HG03175 (cell line): Measurements from ENCODE around the gene MTMR1.

ENCODE experiments used
- ATAC-seq: cut with Tn5 transposase; IDR thresholded peaks from one replicate; pipeline ENCODE4 v1.9.1; 2021; ENCODE audit warnings: mild to moderate bottlenecking, moderate library complexity; ENCODE audit not compliant: unreplicated experiment

MTMR1 gene

DNA sequence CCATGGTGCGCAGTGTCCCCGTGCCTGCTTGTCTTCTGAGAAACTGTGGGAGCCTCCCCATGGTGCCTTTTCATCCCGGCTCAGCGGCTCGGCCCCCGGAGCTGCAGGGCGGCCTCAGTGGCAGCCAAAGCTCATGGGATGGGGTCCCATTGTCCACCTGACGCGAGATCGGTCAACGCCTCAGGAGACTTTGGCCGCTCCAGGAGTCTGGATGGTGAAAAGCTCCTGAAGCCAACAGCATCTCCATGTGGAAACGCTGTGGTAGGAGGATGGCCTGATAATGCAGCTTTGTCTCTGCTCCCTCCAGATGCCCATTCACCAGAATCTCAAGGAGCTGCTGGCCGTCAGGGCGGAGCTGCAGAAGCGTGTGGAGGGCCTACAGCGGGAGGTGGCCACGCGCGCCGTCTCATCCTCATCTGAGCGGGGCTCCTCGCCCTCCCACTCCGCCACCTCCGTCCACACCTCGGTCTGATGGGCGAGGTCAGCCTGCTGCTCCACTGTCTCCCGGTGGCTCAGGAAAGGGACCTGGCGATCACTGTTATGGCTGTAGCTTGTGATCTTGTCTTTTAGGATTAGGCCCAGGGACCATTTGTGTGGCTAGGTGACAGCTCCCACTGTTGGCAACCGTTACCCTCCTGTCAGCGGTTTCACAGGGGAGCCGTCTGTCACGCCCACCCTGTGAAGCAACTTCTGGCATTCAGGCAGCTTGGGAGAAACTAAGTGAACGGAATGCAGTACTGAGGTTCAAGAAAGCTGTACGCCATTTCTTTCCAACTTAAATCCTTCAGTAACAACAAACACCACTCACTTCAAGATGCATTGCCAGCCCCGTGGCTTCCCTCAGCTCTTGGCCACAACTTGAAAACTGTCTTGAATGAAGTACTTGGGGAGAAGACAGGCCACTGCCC is 69.3 kb downstream of the MTMR1 start:
- no peak for ATAC-seq

DNA sequence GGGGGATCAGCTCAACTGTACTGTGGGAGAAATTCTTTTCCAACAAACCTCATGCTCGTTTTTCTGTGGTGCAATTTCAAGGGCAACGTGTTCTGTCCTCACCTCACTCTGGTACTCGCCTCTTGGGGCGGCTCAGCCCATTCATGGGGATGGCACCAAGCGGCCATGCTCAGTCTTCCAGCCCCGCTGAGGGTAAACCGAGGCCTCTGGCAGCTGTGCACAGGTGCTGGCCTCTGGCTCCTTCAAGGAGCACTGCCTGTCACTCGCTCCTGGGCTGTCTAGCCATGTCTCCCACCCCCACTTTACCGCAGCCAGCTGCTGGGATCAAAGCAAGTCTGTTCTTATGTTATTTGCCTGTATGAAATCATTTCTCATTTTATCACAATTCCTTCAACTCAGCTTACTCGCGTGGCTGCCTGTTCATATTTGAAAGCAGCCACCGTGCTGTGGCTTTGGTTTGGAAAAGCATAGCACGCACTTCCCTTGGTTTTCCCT is 70.2 kb downstream of the MTMR1 start:
- ATAC-seq: no peak

DNA sequence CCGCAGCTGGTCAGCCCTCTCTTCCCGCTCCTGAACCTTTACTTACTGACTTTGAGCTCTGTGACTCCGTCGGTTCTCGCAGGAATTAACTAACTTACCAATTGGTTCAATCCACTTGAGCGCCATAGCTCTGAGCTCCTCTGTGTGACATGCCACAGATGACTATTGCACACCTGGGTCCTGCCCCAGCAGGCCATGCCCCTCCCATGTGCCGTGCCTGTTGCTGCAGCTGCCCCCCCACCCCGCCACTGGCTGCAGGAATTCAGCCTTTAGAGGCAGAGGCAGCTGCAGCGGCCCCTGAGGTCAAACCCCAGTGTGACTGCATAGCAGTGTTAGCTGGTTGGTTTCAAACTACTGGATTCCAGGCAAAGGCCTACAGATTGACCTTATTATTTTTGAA is 70.6 kb downstream of the MTMR1 start:
- ATAC-seq: no peak

DNA sequence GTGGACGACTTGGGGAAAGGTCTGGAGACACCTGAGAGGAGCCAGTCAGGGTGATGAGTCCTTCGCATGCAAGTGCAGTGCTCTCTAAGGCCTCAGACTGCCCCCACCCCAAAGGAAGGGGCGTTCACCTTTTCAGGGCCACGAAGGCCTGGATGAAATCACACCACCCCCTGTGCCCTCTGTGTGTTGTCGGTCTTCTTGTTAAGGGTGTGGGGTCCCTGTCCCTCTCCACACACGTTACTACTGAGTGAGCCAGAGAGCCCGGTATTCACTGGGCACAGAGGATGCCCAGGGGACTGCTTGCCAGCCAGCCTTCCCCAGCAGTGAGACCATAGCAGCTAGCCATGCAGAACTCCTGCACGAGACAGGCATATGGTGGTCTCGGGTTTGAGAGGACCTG is 72.0 kb downstream of the MTMR1 start:
- no peak for ATAC-seq

DNA sequence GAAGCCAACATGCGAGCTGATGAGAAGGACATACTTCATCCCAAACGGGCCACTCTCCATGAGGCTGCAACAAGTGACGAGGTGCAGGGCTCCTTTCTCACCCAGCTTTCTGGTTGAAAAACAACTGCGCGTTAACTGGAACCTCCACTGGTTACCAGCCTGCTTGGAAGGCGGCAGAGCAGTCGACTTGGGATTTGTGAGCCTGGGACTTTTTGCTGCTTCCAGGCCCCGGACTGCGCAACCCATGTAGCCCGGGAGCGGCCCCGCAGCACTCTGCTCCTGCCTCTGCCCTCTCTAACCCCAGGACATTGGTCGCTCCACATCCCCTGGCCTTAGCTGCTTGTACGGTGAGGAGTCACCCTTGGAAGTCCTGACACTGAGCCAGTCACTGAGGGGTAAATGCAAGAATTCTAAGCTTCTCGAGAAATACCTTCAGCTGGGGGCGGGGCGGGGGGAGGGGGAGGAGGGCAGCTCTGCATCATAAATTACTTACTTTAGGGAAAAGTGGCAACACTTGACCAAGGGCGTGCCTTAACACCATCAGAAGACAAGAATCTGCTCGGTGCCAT is 72.7 kb downstream of the MTMR1 start:
- no peak for ATAC-seq

DNA sequence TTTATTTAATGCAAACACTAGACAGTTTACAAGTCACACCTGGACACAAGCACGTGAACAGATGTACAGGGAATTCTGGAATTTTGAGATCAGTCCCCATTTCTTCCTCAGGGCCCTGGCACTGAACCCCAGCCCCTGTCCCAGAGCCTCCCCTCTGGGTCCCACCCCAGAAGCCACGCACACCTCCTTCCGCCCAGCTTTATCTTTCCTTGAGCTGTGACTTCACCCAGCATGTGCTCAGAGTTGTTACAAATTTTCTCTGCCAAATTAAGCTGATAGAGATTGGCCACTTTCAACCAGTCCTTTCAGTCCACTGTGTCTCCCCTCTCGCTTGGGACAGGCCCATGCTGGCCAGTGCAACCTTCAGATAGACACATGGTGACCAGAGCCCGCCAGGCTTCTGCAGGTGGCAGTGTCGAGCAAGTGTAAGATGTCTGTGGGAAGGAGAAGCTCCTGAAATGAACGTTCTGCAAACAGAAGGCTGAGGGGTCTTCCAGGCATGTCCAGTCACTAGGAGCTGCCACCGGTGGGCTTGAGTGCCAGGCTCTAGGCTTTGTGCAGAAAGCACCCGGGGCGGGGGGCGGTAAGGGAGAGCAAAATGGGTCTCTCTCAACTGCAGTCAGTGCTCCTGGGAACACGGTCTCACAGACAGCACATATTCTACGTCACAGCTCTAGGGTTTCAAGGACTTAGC is 73.3 kb downstream of the MTMR1 start:
- ATAC-seq: no peak

DNA sequence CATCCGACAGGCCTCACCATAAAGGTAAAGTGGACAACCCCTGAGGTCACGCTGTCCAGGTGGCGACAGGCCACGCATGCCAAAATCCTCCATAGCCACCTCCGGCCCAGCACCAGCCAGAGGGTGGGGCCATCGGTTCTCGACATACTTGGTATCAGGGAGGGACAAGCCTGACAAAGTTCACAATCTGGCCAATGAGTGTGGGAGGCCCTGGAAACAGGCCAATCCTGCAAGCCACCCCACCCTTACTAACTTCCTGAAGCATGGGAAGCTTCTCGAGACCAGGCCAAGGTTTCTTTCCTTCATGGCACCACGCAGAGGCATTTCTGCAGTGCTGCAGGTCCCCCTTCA is 73.8 kb downstream of the MTMR1 start:
- no peak for ATAC-seq

DNA sequence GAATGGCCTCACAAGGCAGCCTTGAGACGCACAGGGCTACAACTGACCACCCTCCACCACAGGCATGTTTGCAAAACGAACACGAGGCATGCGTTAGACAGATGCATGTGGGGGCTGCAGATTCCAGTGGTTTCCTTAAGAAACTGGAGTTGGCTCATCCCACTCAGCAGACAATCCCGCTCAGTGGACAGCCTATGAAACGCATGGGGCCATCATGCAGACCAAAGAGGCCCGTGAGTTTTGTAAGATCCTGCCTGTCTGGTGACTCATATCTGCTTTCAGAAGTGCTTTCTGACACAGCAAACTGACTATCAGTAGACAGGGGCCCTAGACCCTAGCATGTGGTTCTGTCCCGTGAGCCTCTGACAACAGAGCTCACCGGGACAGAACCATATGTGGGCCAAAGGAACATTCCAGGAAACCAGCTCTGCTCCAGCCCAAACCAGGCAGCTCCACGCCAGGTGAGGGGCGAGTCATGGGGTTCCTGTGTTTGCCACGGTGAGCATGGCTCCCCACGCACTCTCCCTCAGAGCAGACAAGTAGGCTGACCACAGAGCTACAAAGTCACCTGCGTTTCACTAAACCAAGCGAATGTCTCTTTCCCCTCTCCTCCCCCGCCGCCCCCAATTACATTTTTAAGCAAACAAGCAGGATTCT is 74.4 kb downstream of the MTMR1 start:
- no peak for ATAC-seq

DNA sequence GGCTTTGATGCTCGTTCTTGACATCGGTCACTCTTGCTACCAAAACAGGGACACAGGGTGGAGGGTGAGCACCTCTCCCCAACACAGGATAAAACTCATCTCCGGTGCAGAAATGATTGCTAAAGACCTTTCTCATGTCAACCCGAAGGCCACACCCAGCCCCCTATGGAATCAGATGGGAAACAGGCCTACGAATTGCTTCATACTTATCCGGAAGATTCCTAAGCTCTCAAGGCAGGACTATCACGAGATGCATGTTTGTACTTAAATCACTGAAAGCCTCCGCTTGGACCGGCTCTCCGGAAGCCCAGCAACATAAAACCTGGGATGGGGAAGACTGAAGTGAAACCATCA is 74.9 kb downstream of the MTMR1 start:
- ATAC-seq: no peak

DNA sequence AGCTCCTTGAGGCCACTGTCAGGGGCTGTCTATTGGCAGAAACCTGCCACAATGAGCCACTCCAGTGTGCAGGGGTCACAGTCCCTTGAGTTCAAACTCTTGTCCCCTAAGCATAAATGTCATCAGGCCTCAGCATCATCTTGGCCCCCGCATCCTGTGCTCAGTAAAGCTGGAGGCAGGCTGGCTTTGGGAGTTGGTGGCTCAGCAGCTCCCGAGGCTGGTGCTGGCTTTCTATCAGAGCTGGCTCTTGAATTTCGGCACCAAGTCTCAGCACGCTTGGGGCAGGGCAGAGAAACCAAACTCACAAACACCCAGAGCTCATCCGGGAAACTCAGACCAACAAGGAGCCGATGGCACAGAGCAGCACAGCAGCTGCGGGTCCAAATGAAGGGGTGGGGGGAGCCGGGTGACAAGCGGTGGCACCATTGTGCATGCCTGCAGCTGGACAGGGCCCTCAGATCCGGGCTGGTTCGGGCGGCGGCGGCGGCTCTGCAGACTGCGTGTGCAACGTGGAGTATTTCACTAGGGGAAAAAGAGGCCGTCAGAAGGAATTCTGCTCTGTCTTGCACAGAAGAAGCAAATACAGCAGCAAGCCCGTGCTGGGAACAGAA is 75.5 kb downstream of the MTMR1 start:
- ATAC-seq: no peak

DNA sequence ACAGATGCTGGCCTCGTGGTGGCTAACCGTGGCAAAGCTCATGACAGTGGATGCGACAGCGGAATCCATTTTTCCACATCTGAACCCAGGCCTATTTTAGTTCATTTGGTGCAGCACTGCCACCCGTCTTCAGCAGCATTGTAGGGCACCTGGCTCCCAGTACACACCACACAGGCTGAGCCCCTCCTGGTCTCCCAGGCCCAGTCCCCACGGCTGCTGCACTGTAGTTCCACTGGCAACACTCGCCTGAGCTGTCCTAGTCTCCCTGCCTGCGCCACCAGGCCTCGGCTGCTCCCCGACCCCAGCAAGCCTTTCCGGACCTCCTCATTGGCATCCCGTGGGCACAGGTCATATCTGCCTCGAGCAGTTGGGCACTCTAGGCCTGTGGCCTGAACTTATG is 76.2 kb downstream of the MTMR1 start:
- no peak for ATAC-seq

DNA sequence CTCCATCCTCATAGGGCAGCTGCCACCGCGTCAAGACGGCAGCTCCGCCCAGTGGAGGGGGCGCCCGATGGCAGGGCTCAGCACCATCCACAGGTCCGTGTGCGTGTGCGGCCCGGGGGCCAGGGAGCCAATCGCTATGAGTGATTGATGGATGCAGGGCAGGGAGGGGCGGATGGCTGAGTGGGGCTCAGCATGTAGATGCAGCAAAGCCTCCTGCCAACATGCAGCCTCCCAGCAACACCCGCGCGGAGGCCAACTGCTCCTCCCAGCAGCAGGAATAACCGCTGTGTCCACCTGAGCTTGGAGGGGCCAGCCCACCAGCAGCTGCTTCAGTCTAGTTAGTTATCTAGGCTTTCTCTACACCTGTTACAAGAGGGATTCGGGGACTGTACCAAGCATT is 77.4 kb downstream of the MTMR1 start:
- ATAC-seq: no peak

DNA sequence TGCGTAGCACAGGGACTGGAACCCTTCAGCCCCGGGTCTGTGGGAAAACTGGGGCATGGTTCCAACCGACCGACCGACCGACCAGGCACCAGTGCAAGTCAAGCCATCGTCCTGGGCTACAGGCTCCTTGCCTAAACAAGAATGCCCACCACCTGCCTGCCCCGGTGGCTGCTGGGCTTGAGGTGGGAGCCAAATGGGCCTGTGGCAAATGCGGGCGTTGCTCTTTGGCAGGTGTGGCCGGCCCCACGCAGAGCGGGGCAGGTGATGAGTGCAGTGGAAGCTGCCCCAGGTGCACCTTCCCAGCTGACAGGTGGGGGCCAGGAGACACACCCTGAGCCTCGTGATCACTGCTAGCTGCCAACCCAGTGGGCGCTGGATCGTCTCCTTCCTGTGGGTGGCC is 77.9 kb downstream of the MTMR1 start:
- no peak for ATAC-seq

DNA sequence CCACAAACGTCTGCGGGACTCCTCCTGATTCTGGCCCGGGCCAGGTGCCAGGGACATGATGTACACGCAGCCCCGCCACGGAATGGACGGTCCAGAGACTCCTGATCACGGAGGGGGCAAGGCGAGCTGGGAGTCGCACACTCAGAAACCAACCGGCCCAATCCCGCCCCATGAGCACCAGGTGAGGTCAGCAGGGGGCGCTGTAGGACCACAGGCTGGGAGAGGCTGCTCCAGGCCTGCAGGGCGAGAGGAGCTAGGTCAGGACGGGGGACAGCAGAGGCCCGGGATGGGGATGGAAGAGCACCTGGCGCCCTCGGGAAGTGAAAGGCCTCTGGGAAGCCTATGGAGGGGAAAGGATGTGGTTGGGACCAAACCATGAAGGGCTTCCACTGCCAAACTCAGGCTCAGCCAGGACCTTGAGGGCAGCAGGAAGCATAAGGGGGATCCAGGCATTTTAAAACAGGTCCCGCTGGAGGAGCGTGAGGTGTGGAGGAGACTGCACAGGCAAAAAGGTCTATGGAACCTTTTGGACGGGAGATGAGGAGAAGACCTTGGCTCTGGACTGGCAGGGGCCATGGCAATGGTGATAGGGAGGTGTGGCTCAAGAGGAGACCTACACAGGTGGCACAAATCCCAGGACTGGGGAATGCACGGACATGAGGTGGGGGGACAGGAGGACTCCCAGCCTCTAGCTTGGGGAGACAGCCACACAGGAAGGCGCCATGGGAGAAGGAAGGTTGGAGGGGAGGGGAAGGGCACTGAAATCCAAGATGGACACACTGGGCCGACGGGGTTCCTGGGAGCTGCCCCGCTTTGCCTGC is 79.2 kb downstream of the MTMR1 start:
- ATAC-seq: peak; percentile 93

DNA sequence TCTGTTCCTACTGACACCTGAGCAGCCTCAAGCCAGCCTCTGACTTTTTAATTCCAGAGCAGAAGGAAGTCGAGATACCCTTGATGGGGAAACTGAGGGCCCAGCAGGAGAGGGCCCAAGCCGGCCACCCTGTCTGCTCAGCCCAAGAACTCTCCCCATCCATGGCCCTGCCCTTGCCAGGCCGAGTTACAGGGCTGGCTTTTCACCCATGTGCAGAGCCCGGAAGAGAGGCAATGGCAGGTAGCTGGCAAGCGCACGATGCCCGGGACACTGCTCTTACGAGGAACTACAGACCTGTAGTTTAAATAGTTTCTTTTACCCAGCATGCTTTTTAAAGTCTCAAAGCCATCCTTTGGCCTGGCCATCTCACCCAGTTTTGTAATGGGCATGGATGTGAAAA is 79.9 kb downstream of the MTMR1 start:
- ATAC-seq: no peak

DNA sequence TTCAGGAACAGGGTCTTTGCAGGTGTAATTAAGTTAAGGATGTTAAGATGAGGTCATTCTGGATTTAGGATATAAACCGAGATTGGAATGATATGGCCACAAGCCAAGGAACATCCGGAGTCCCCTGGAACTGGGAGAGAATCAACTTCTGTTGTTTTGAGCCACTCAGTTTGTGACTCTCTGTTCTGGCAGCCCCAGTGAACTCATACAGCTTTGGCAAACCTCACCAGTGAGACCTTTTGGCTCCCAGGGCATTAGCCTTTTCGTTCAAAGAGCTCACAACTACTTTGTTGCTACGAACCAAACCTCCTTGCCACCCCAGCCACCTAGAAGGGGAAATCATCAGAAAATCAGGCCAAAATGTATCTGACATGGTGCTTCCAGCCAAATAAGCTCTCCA is 80.4 kb downstream of the MTMR1 start:
- no peak for ATAC-seq

DNA sequence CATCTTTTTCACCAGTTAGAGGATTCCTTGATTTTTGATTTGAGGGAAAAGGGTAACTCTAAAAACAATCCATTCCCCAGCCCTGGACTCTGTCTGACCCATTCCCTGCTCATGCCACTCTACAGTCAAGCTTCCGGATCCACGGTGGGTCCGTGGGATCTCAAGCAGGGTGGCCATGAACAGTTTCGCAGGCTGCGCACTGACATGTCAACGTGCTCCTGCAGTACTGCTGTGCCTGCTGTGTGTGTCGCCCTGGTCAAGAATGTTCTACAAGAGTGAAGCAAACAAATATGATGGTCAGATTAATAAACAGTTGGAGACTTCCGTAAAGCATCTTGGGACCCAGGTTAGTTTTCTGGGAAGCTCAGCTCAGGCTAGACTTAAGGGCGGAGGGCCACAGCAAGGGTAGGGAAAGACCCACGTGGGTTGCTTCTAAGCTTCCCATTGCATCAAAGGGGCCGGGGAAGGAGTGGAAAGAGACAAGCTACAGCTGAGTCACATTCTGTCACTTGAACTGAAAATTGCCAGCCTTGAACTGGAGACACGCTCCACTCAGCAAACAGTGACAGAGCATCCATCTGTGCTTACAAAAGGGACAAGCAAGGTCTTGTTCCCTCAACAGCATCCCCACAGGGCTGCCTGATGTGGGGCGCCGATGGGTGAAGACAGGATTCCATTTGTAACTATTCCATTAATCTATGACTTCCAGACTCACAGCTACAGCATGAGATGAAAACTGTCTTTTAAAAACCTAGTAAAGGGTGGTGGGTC is 81.8 kb downstream of the MTMR1 start:
- ATAC-seq: no peak

DNA sequence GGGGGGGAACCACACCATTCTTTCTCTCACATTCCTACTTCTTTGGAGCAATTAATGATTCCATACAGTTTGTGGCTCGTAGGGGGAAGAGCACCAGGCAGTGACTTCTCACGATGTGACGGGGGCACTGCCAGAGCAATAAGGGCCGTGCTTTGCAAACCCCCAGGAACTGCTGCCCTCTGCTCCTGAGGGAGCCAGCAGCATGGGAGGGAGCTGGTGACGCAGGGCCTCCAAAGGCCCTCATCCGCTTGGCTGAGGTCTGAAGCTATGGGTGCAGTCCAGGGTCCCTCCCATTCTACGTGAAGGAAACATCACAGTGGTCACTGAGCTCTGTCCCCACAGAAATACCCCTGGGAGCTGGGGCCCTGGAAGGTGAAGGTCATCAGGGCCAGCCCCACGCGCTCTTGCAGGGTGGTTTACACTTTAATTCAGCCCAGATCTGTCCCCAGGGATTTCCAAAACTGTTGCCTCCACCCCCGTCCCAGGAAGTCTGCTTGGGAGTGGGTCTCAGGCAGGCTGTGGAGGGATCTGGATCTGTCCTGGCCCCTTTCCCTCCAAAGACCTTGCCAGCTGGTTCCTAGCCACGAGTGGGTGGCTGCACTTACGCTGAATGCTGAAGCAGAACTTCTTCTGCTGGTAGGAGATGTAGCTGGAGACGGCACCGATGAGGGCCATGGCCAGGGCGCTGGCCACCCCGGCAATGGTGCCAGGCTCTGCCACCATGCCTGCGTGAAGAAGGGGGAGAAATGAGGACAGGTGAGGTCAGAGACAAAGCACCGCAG is 82.6 kb downstream of the MTMR1 start:
- ATAC-seq: no peak
